HG02938 (cell line): Measurements from ENCODE around the gene METAP1D.

Experiments used
- ATAC-seq: cut with Tn5 transposase; IDR thresholded peaks from one replicate; pipeline ENCODE4 v1.9.1; 2021; ENCODE audit warnings: mild to moderate bottlenecking, moderate library complexity; ENCODE audit not compliant: unreplicated experiment

The METAP1D gene

DNA sequence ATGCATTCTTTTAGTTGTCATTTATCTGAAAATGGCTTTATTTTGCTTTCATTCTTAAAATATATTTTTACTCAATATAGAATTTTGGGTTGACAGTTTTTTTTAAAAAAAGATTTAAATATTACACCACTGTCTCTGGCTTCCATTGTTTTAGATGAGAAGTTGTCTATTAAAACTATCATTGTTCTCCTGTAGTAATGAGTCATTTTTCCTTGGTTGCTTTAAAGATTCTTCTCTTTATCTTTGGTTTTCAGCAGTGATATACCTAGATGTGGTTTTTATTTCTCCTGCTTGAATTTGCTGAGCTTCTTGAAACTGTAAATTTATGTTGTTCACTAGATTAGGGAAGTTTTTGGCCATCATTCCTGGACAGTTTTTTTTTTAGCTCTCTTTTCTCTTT lies 129.7 kb downstream of the METAP1D start:
- no peak for ATAC-seq
